Caco-2 (cell line): ENCODE data around the gene LRRC74B. TPM values are rescaled to one million over a fixed set of nuclear protein-coding genes. Genes with fewer than 3 reads are reported as not detected.

ENCODE experiments used
- BruUV-seq: library from RNA; stranded (reverse); fragments of 400-500 nt; replicated peaks from 2 replicates; lab custom pipeline; 2021; lab: Mats Ljungman, UMichigan
- CTCF ChIA-PET: fragments of 300-600 bp; sonication (Branson Sonifier 250); formaldehyde crosslinking; loops from one replicate; lab custom pipeline; 2022; ENCODE audit warnings: antibody characterized with exemption; lab: Charles Lee
- POLR2A ChIA-PET: fragments of 300-600 bp; sonication (Branson Sonifier 250); formaldehyde crosslinking; loops from one replicate; lab custom pipeline; 2022; ENCODE audit warnings: antibody characterized with exemption; lab: Charles Lee
- DNase-seq, 2 experiments: peaks; one replicate each; pipeline versions ENCODE4 v3.0.0 to v3.0.0-alpha.2; 2020 to 2022
- H3K27me3 ChIP-seq: replicated peaks from 2 replicates; pipeline ENCODE4 v1.6.0; 2011; ENCODE audit warnings: low read length; ENCODE audit not compliant: control insufficient read depth, insufficient read depth
- H3K36me3 ChIP-seq: 2 replicates; pipeline ENCODE4 v1.5.1; 2011; ENCODE audit warnings: low read length; ENCODE audit not compliant: control insufficient read depth, insufficient read depth
- H3K4me1 ChIP-seq: fragments of 250-450 bp; sonication (Bioruptor Pico); 2 replicates; pipeline ENCODE4 v1.5.1; 2020; ENCODE audit warnings: mild to moderate bottlenecking
- H3K4me3 ChIP-seq: 2 replicates; pipeline ENCODE4 v1.5.1; 2011; ENCODE audit warnings: low read depth, mild to moderate bottlenecking, control low read depth, low read length
- H3K9me3 ChIP-seq: fragments of 250-450 bp; sonication (Bioruptor Pico); 2 replicates; pipeline ENCODE4 v1.5.1; 2020; ENCODE audit warnings: mild to moderate bottlenecking, moderate library complexity
- H3K27ac Mint-ChIP-seq: one replicate; pipeline ENCODE4 v1.8.0; 2022; ENCODE audit warnings: mixed read lengths; ENCODE audit not compliant: unreplicated experiment
- H3K27me3 Mint-ChIP-seq: one replicate; pipeline ENCODE4 v1.8.0; 2022; ENCODE audit warnings: mixed read lengths; ENCODE audit not compliant: insufficient read depth, unreplicated experiment
- H3K36me3 Mint-ChIP-seq: one replicate; pipeline ENCODE4 v1.8.0; 2022; ENCODE audit warnings: mild to moderate bottlenecking, mixed read lengths; ENCODE audit not compliant: insufficient read depth, unreplicated experiment
- H3K4me1 Mint-ChIP-seq: one replicate; pipeline ENCODE4 v1.8.0; 2022; ENCODE audit warnings: low read depth, mixed read lengths; ENCODE audit not compliant: unreplicated experiment
- H3K4me3 Mint-ChIP-seq: one replicate; pipeline ENCODE4 v1.8.0; 2022; ENCODE audit warnings: mild to moderate bottlenecking, moderate library complexity, mixed read lengths; ENCODE audit not compliant: unreplicated experiment
- H3K9me3 Mint-ChIP-seq: one replicate; pipeline ENCODE4 v1.8.0; 2022; ENCODE audit warnings: mixed read lengths; ENCODE audit not compliant: unreplicated experiment
- CTCF ChIP-seq, 2 experiments: fragments of 200-600 bp in 1 of 2; IDR thresholded peaks; 1 replicate in 1 of 2; 2 replicates in 1 of 2; pipeline versions ENCODE4 v1.5.1 to v1.8.0; 2011 to 2022; ENCODE audit warnings: antibody characterized with exemption in 1 of 2, control low read depth in 1 of 2, inconsistent platforms in 1 of 2, low read depth in 1 of 2, low read length in 1 of 2, mild to moderate bottlenecking in 1 of 2, moderate library complexity in 1 of 2; ENCODE audit not compliant: insufficient read depth in 1 of 2, severe bottlenecking in 1 of 2, unreplicated experiment in 1 of 2
- intact Hi-C: fragments of 100-400 bp; cut with micrococcal nuclease; formaldehyde crosslinking; loops from one replicate; pipeline ENCODE4 v1.10.0; 2022; ENCODE audit not compliant: unreplicated experiment
- total RNA-seq: library from RNA; stranded (reverse); gene quantifications from 2 replicates; pipeline ENCODE4 v1.2.3, GENCODE V29; 2022

LRRC74B gene
- total RNA-seq, 1 experiment from 2014 or later = not detected

GRCh38 chr22:21079493-21079892, 33.7 kb downstream of the LRRC74B start:
- DNase-seq = no peak
- TF ChIP-seq CTCF (IDR thresholded peaks at IDR 0.05; ENCODE audit: insufficient read depth in 1 of 2, low read depth in 1 of 2, low read length in 1 of 2, severe bottlenecking in 1 of 2, unreplicated experiment in 1 of 2) = no peak
- H3K4me1 Mint-ChIP-seq = no peaks in the 10 kb centered on the region
- H3K4me1 ChIP-seq = no peaks in the 10 kb centered on the region
- no peak overlapping the region for H3K27ac Mint-ChIP-seq
- no peaks in the 10 kb centered on the region for H3K36me3 ChIP-seq
- BruUV-seq = no TSS peak
- H3K4me3 Mint-ChIP-seq = no peak overlapping the region
- CTCF ChIA-PET = no interaction called here
- no peaks in the 10 kb centered on the region for H3K27me3 Mint-ChIP-seq
- H3K9me3 Mint-ChIP-seq = no peaks in the 10 kb centered on the region
- no peaks in the 10 kb centered on the region for H3K9me3 ChIP-seq
- intact Hi-C loops = no loop called here
- H3K27me3 ChIP-seq = no peaks in the 10 kb centered on the region
- H3K4me3 ChIP-seq = no peak overlapping the region
- POLR2A ChIA-PET = no interaction called here
- no peaks in the 10 kb centered on the region for H3K36me3 Mint-ChIP-seq

- ChIA-PET POLR2A (no interaction called here), CTCF (no interaction called here)
- intact Hi-C loops = no loop called here
- Histone ChIP-seq H3K36me3 (no peaks in the 10 kb centered on the region), H3K27me3 (no peaks in the 10 kb centered on the region), H3K4me3 (no peak overlapping the region), H3K4me1 (no peaks in the 10 kb centered on the region), H3K9me3 (no peaks in the 10 kb centered on the region)
- no peak for TF ChIP-seq CTCF (IDR thresholded peaks at IDR 0.05; ENCODE audit: insufficient read depth in 1 of 2, low read depth in 1 of 2, low read length in 1 of 2, severe bottlenecking in 1 of 2, unreplicated experiment in 1 of 2)
- no peak for DNase-seq
- H3K27ac Mint-ChIP-seq = no peak overlapping the region
- no peak overlapping the region for H3K4me3 Mint-ChIP-seq
- no peaks in the 10 kb centered on the region for H3K9me3 Mint-ChIP-seq
- no peaks in the 10 kb centered on the region for H3K27me3 Mint-ChIP-seq
- BruUV-seq = no TSS peak
- H3K36me3 Mint-ChIP-seq = no peaks in the 10 kb centered on the region
- no peaks in the 10 kb centered on the region for H3K4me1 Mint-ChIP-seq
Measured at GRCh38 chr22:21080435-21081137, 34.8 kb downstream of the LRRC74B start.

- Mint-ChIP-seq H3K27ac (no peak overlapping the region), H3K4me1 (no peaks in the 10 kb centered on the region), H3K36me3 (no peaks in the 10 kb centered on the region), H3K4me3 (no peak overlapping the region), H3K9me3 (no peaks in the 10 kb centered on the region), H3K27me3 (no peaks in the 10 kb centered on the region)
- no TSS peak for BruUV-seq
- Histone ChIP-seq H3K4me3 (no peak overlapping the region), H3K36me3 (no peaks in the 10 kb centered on the region), H3K4me1 (no peaks in the 10 kb centered on the region), H3K9me3 (no peaks in the 10 kb centered on the region), H3K27me3 (no peaks in the 10 kb centered on the region)
- ChIA-PET CTCF (no interaction called here), POLR2A (no interaction called here)
- TF ChIP-seq CTCF (IDR thresholded peaks at IDR 0.05; ENCODE audit: insufficient read depth in 1 of 2, low read depth in 1 of 2, low read length in 1 of 2, severe bottlenecking in 1 of 2, unreplicated experiment in 1 of 2) = no peak
- intact Hi-C loops = no loop called here
- DNase-seq = no peak
Measured at GRCh38 chr22:21082248-21082647, 36.5 kb downstream of the LRRC74B start.
